Tibial nerve (tissue), 4 donors: ENCODE results near the gene SH3BP2.

ENCODE experiments used
- EP300 ChIP-seq, 2 donors: sonication (generic); formaldehyde crosslinking; IDR thresholded peaks; one replicate each; pipeline ENCODE4 v1.6.1; 2017; ENCODE audit warnings: antibody characterized with exemption in 2 of 2, mild to moderate bottlenecking in 1 of 2
- POLR2A ChIP-seq, 2 donors: fragments of 450-650 bp; IDR thresholded peaks; one replicate each; pipeline ENCODE4 v1.6.1; 2017; ENCODE audit warnings: antibody characterized with exemption in 2 of 2, mild to moderate bottlenecking in 2 of 2, moderate library complexity in 2 of 2
- TF ChIP-seq, protein P1 (sequence below), 5 experiments: fragments of 200-600 bp in 3 of 5; fragments of 450-650 bp in 2 of 5; sonication (generic) in 3 of 5; IDR thresholded peaks; one replicate each; pipeline ENCODE4 v1.5.1; 2016 to 2019; ENCODE audit warnings: antibody characterized with exemption in 5 of 5, mild to moderate bottlenecking in 3 of 5, moderate library complexity in 2 of 5

DNA sequence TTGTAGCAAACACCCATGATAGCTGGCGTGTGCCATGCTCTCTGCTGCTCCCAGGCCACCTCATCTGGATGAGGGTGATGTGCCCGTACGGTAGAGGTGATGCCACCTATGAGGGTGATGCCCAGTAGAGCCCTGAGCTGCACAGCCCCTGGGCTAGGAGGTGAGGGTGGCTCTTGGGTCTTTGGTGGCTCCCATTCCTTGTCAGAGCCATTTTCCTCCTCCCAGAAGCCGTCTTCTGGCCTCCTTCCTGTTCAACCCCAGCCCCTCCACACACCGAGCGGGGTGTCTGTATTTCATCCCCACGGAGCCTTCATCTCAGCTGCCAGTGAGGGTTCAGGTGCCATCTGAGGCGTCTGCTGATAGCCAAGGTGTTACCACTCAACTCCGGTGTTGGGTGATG is 24.8 kb upstream of the SH3BP2 start:
- TF ChIP-seq, protein P1, sequence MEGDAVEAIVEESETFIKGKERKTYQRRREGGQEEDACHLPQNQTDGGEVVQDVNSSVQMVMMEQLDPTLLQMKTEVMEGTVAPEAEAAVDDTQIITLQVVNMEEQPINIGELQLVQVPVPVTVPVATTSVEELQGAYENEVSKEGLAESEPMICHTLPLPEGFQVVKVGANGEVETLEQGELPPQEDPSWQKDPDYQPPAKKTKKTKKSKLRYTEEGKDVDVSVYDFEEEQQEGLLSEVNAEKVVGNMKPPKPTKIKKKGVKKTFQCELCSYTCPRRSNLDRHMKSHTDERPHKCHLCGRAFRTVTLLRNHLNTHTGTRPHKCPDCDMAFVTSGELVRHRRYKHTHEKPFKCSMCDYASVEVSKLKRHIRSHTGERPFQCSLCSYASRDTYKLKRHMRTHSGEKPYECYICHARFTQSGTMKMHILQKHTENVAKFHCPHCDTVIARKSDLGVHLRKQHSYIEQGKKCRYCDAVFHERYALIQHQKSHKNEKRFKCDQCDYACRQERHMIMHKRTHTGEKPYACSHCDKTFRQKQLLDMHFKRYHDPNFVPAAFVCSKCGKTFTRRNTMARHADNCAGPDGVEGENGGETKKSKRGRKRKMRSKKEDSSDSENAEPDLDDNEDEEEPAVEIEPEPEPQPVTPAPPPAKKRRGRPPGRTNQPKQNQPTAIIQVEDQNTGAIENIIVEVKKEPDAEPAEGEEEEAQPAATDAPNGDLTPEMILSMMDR (IDR thresholded peaks at IDR 0.05), result no peak
- no peak for TF ChIP-seq POLR2A (IDR thresholded peaks at IDR 0.05)
- TF ChIP-seq EP300 (IDR thresholded peaks at IDR 0.05), result no peak
